HL-60 (cell line): ENCODE data around the gene OPN3.

Experiments
- CTCF ChIP-seq: IDR thresholded peaks from one replicate; pipeline ENCODE4 v1.5.1; 2011; ENCODE audit warnings: low read length, control low read depth, inconsistent platforms; ENCODE audit not compliant: insufficient read depth
- GABPA ChIP-seq: IDR thresholded peaks from 2 replicates; pipeline ENCODE4 v1.6.1; 2012; ENCODE audit warnings: low read depth
- POLR2AphosphoS5 ChIP-seq: IDR thresholded peaks from 2 replicates; pipeline ENCODE4 v1.6.1; 2012; ENCODE audit warnings: low read depth
- REST ChIP-seq: IDR thresholded peaks from 2 replicates; pipeline ENCODE4 v1.6.1; 2012; ENCODE audit warnings: low read depth; ENCODE audit not compliant: insufficient replicate concordance
- SPI1 ChIP-seq: IDR thresholded peaks from 2 replicates; pipeline ENCODE4 v1.6.1; 2012; ENCODE audit warnings: low read depth, mild to moderate bottlenecking, borderline replicate concordance

- TF ChIP-seq CTCF (no peak), GABPA (no peak), POLR2AphosphoS5 (no peak), REST (no peak), SPI1 (no peak)
These were observed 25.6 kb downstream of the OPN3 start for GRCh38 chr1:241614572-241614971.
